Spleen (tissue), 11 donors: ENCODE data around the gene DIP2C. TPM values are rescaled to one million over a fixed set of nuclear protein-coding genes. Genes with fewer than 3 reads are reported as not detected.

ENCODE experiments used
- DNase-seq: peaks from one replicate; pipeline ENCODE4 v3.0.0-alpha.2; 2020
- H3K27ac ChIP-seq, 8 donors: fragments of 200-600 bp; sonication (generic) in 7 of 8; 1 replicate in 4 of 8; 2 replicates in 4 of 8; pipeline versions ENCODE4 v1.5.0 to v1.8.0; 2016 to 2021; ENCODE audit warnings: inconsistent platforms in 4 of 8, mild to moderate bottlenecking in 4 of 8, moderate library complexity in 1 of 8
- H3K27me3 ChIP-seq, 7 donors: fragments of 200-600 bp; sonication (generic) in 6 of 7; replicated peaks in 1 of 7; 1 replicate in 4 of 7; 2 replicates in 3 of 7; pipeline versions ENCODE4 v1.5.0 to v1.8.0; 2016 to 2021; ENCODE audit warnings: inconsistent platforms in 3 of 7, mild to moderate bottlenecking in 1 of 7
- H3K36me3 ChIP-seq, 6 donors: fragments of 200-600 bp; sonication (generic) in 5 of 6; 1 replicate in 4 of 6; 2 replicates in 2 of 6; pipeline versions ENCODE4 v1.5.0 to v1.8.0; 2016 to 2021; ENCODE audit warnings: inconsistent platforms in 2 of 6
- H3K4me1 ChIP-seq, 6 donors: fragments of 200-600 bp; sonication (generic) in 5 of 6; 1 replicate in 3 of 6; 2 replicates in 3 of 6; pipeline versions ENCODE4 v1.5.0 to v1.8.0; 2016 to 2021; ENCODE audit warnings: inconsistent platforms in 3 of 6
- H3K4me3 ChIP-seq, 8 donors: fragments of 200-600 bp; sonication (generic) in 7 of 8; 1 replicate in 4 of 8; 2 replicates in 4 of 8; pipeline versions ENCODE4 v1.5.0 to v1.8.0; 2016 to 2021; ENCODE audit warnings: inconsistent platforms in 4 of 8, mild to moderate bottlenecking in 4 of 8, moderate library complexity in 2 of 8
- H3K9me3 ChIP-seq, 8 donors: fragments of 200-600 bp; sonication (generic) in 7 of 8; 1 replicate in 4 of 8; 2 replicates in 4 of 8; pipeline versions ENCODE4 v1.5.0 to v1.8.0; 2016 to 2021; ENCODE audit warnings: inconsistent platforms in 4 of 8
- CTCF ChIP-seq, 11 experiments: fragments of 200-600 bp in 7 of 11; fragments of 450-650 bp in 4 of 11; sonication (generic) in 4 of 11; IDR thresholded peaks in 8 of 11; conservative IDR thresholded peaks in 3 of 11; 1 replicate in 7 of 11; 2 replicates in 4 of 11; pipeline versions ENCODE4 v1.4.0 to v1.8.0; 2016 to 2021; ENCODE audit warnings: antibody characterized with exemption in 11 of 11, inconsistent platforms in 4 of 11, mild to moderate bottlenecking in 1 of 11
- POLR2A ChIP-seq, 3 donors: fragments of 450-650 bp; IDR thresholded peaks; one replicate each; pipeline ENCODE4 v1.5.1; 2017; ENCODE audit warnings: antibody characterized with exemption in 3 of 3, mild to moderate bottlenecking in 1 of 3
- POLR2AphosphoS5 ChIP-seq, 3 donors: sonication (generic); formaldehyde crosslinking; IDR thresholded peaks; one replicate each; pipeline ENCODE4 v1.5.1; 2017; ENCODE audit warnings: antibody characterized with exemption in 3 of 3
- WGBS, 5 donors: extraction: QIAGEN DNeasy Blood & Tissue Kit in 3 of 5; methylation state at CpG; one replicate each; pipeline versions ENCODE4 v1.1.5 to v1.1.7; 2013 to 2018; 5-methylcytosine and 5-hydroxymethylcytosine counted together
- intact Hi-C: fragments of 100-400 bp; cut with DNase I; formaldehyde crosslinking; loops from one replicate; pipeline ENCODE4 v1.15.0; 2023; ENCODE audit warnings: low total_unique reads
- polyA plus RNA-seq, 3 donors: library from polyadenylated mRNA; stranded (reverse); fragments of 200-250 nt; gene quantifications; one replicate each; pipeline ENCODE4 v1.2.1, GENCODE V29; 2013
- total RNA-seq, 7 donors: library from RNA; depleted of rRNA in 3 of 7; stranded (reverse); fragments of >200 nt in 3 of 7; fragmentation: NEBNext Ultra II Directional in 4 of 7; extraction: Animal tissue kit (Norgen Biotek cat#: 25700) in 4 of 7; gene quantifications; one replicate each; pipeline versions ENCODE4 v1.1.0 to v1.2.1, GENCODE V29; 2016 to 2021
- donor health status: healthy with polysubstance abuse.
- donor health status: DM: no; HTN: no; CAD: no; lungs with moderate emphysema.
- donor health status: DM: no; HTN: no; CAD: no.
- donor health status: Bipolar disorder and iron deficiency.
- donor health status: healthy.
- donor health status: DM: no; HTN: no; CAD: no.
- donor health status: DM: yes; HTN: yes; CAD: no.

DIP2C gene
- total and polyA plus RNA-seq, 10 donors, result 2.2 to 13.1 (median 9.0) TPM

- DNase-seq, result peak; percentile 45
- H3K27me3 ChIP-seq, result peaks cover 0 to 5% (median 0%) of the 10 kb centered on the region in 7 donors
- TF ChIP-seq POLR2A (IDR thresholded peaks at IDR 0.05) (no peak), CTCF (IDR thresholded peaks at IDR 0.05 in 8 of 11, conservative IDR thresholded peaks at IDR 0.05 in 3 of 11) (no peak), POLR2AphosphoS5 (IDR thresholded peaks at IDR 0.05) (no peak)
- H3K4me1 ChIP-seq, result peaks cover 0 to 33% (median 12%) of the 10 kb centered on the region in 6 donors
- H3K9me3 ChIP-seq, result no peaks in the 10 kb centered on the region
- no peak overlapping the region for H3K27ac ChIP-seq
- 82 to 92% (median 90%) methylated on average over 12 to 13 of the region's 13 CpGs for WGBS, 5 donors
- H3K36me3 ChIP-seq, result no peaks in the 10 kb centered on the region
- intact Hi-C loops, result no loop called here
- H3K4me3 ChIP-seq, result no peak overlapping the region
These were observed 180.7 kb downstream of the DIP2C start for GRCh38 chr10:508726-509125.

DNA sequence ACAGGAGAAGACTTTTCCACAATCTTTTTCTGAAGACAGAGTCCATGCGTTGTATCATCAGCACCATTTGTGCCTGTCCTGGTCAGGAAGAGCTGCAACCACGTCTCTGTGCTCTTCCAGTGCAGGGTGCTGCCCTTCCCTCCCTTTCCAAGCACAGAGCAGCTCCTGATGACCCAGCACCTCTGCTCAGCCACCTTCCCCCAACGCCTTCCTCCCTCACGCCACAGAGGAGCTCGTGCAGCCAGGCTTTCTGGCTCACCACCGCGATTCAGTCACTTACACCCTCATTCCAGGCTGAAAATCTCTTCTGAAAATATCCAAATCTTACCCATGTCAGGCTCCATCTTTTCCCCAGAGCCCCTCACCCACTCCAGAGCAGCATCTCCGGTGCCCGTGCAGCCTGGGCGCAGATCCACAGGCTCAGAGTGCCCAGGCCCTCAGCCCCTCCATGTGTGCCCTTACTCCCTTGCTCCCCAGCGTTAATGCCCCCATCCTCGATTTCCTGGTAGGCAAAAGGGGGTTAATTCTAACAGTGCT is 181.5 kb downstream of the DIP2C start:
- DNase-seq, result peak; percentile 56
- Histone ChIP-seq H3K36me3 (no peaks in the 10 kb centered on the region), H3K4me3 (no peak overlapping the region), H3K27ac (no peak overlapping the region), H3K4me1 (peaks cover 0 to 28% (median 12%) of the 10 kb centered on the region in 6 donors), H3K27me3 (peaks cover 0 to 5% (median 0%) of the 10 kb centered on the region in 7 donors), H3K9me3 (no peaks in the 10 kb centered on the region)
- WGBS, 5 donors, result 79 to 87% (median 85%) methylated on average over 12 of the region's 12 CpGs
- no peak for TF ChIP-seq POLR2A (IDR thresholded peaks at IDR 0.05)
- no peak for TF ChIP-seq POLR2AphosphoS5 (IDR thresholded peaks at IDR 0.05)
- TF ChIP-seq CTCF (IDR thresholded peaks at IDR 0.05 in 8 of 11, conservative IDR thresholded peaks at IDR 0.05 in 3 of 11), result no peak
- intact Hi-C loops, result no loop called here

- H3K4me3 ChIP-seq, result no peak overlapping the region
- DNase-seq, result no peak
- intact Hi-C loops, result no loop called here
- peaks cover 0 to 26% (median 12%) of the 10 kb centered on the region in 6 donors for H3K4me1 ChIP-seq
- no peaks in the 10 kb centered on the region for H3K36me3 ChIP-seq
- no peak for TF ChIP-seq POLR2AphosphoS5 (IDR thresholded peaks at IDR 0.05)
- TF ChIP-seq CTCF (IDR thresholded peaks at IDR 0.05 in 8 of 11, conservative IDR thresholded peaks at IDR 0.05 in 3 of 11), result no peak
- no peak for TF ChIP-seq POLR2A (IDR thresholded peaks at IDR 0.05)
- WGBS, 5 donors, result 91 to 96% (median 94%) methylated on average over 16 of the region's 16 CpGs
- no peaks in the 10 kb centered on the region for H3K9me3 ChIP-seq
- no peak overlapping the region for H3K27ac ChIP-seq
- peaks cover 0 to 5% (median 0%) of the 10 kb centered on the region in 7 donors for H3K27me3 ChIP-seq
These were observed 182.1 kb downstream of the DIP2C start for GRCh38 chr10:507355-507699.

- Histone ChIP-seq H3K27me3 (peaks cover 0 to 5% (median 0%) of the 10 kb centered on the region in 7 donors), H3K36me3 (no peaks in the 10 kb centered on the region), H3K27ac (no peak overlapping the region), H3K9me3 (no peaks in the 10 kb centered on the region), H3K4me3 (no peak overlapping the region), H3K4me1 (peaks cover 0 to 20% (median 11%) of the 10 kb centered on the region in 6 donors)
- intact Hi-C loops, result no loop called here
- TF ChIP-seq POLR2AphosphoS5 (IDR thresholded peaks at IDR 0.05), result no peak
- TF ChIP-seq CTCF (IDR thresholded peaks at IDR 0.05 in 8 of 11, conservative IDR thresholded peaks at IDR 0.05 in 3 of 11), result no peak
- no peak for TF ChIP-seq POLR2A (IDR thresholded peaks at IDR 0.05)
- WGBS, 5 donors, result 88 to 92% (median 91%) methylated on average over 25 to 32 of the region's 32 CpGs
- peak; percentile 71 for DNase-seq
These were observed 182.8 kb downstream of the DIP2C start for GRCh38 chr10:506451-507354.
